ENCODE results near the gene DEFB121. TPM values are rescaled to one million over a fixed set of nuclear protein-coding genes. Genes with fewer than 3 reads are reported as not detected.
"Not testable (repeated sequence)": the region's sequence is repeated elsewhere in the genome, so short reads cannot be mapped to it uniquely, and the experiment has no call there.

Gene DEFB121
- polyA plus RNA-seq, 3 donors, result not detected

- not testable (repeated sequence) for DNase-seq (ENCODE audit: low read depth in 3 of 3, low spot score in 2 of 3)
Measured at GRCh38 chr20:31364272-31364671, 41.7 kb downstream of the DEFB121 start.

DNA sequence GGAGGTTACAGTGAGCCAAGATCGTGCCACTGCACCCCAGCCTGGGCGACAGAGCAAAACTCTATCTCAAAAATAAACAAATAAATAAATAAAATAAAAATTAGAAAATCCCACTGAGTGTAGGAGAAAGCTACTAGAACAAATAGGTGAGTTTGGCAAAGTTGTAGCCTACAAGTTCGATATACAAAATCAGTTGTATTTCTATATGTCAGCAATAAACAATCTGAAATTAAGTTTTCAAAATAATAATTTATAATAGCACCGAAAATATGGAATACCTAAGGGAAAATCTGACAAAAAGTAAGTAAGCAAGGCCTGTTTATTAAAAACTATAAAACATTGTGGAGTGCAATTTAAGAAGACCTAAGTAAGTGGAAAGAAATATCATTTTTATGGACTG is 42.7 kb downstream of the DEFB121 start:
- no peak for DNase-seq (ENCODE audit: low read depth in 3 of 3, low spot score in 2 of 3)

- no peak for DNase-seq (ENCODE audit: low read depth in 3 of 3, low spot score in 2 of 3)
Measured at GRCh38 chr20:31355981-31356380, 50.0 kb downstream of the DEFB121 start.

Other genes starting within 250 kb of the DEFB121 start
- not detected for gene DEFB115, start 148.6 kb downstream of the DEFB121 start, polyA plus RNA-seq (ENCODE audit: insufficient read length in 3 of 3)
- gene DEFB116, start 97.6 kb downstream of the DEFB121 start, polyA plus RNA-seq (ENCODE audit: insufficient read length in 3 of 3), result not detected
- gene DEFB118, start 37.6 kb downstream of the DEFB121 start, polyA plus RNA-seq (ENCODE audit: insufficient read length in 3 of 3), result not detected
- not detected for gene DEFB119, start 15.6 kb downstream of the DEFB121 start, polyA plus RNA-seq (ENCODE audit: insufficient read length in 3 of 3)
- not detected for gene DEFB123, start 34.4 kb upstream of the DEFB121 start, polyA plus RNA-seq (ENCODE audit: insufficient read length in 3 of 3)
- gene DEFB124, start 68.9 kb upstream of the DEFB121 start, polyA plus RNA-seq (ENCODE audit: insufficient read length in 3 of 3), result not detected
- under 1 TPM; 0.57 to 0.67 (median 0.60) TPM for gene REM1, start 69.1 kb upstream of the DEFB121 start, polyA plus RNA-seq (ENCODE audit: insufficient read length in 3 of 3)
- 100 to 1,000 TPM; 130 to 147 (median 133) TPM for gene HM13, start 108.2 kb upstream of the DEFB121 start, polyA plus RNA-seq (ENCODE audit: insufficient read length in 3 of 3)
- gene ID1, start 199.1 kb upstream of the DEFB121 start, polyA plus RNA-seq (ENCODE audit: insufficient read length in 3 of 3), result 100 to 1,000 TPM; 147 to 215 (median 156) TPM
- 1 to 10 TPM; 1.5 to 2.7 (median 2.3) TPM for gene COX4I2, start 231.7 kb upstream of the DEFB121 start, polyA plus RNA-seq (ENCODE audit: insufficient read length in 3 of 3)

Data from right renal cortex interstitium (tissue), 3 donors.